IMR-90 (cell line): ENCODE results near the gene RAD1. TPM values are rescaled to one million over a fixed set of nuclear protein-coding genes. Genes with fewer than 3 reads are reported as not detected.

Source experiments
- ATAC-seq: fragments of 200-7000 bp; cut with Tn5 transposase; 2 replicates; pipeline ENCODE4 v1.9.1; 2020; ENCODE audit warnings: low read depth, mild to moderate bottlenecking, moderate library complexity
- BruUV-seq: library from RNA; stranded (reverse); fragments of 400-500 nt; replicated peaks from 2 replicates; lab custom pipeline; 2021; lab: Mats Ljungman, UMichigan
- CTCF ChIA-PET: fragments of 300-600 bp; formaldehyde crosslinking; extraction: SDS; loops from one replicate; lab custom pipeline; 2021; ENCODE audit warnings: antibody characterized with exemption; lab: Yijun Ruan, JAX
- POLR2A ChIA-PET: fragments of 300-600 bp; sonication (Branson Sonifier 250); formaldehyde crosslinking; loops from one replicate; lab custom pipeline; 2022; ENCODE audit warnings: antibody characterized with exemption; ENCODE audit not compliant: unreplicated experiment; lab: Charles Lee
- DNase-seq: peaks from one replicate; pipeline ENCODE4 v3.0.0; 2013
- H2AFZ ChIP-seq: replicated peaks from 2 replicates; pipeline ENCODE3; 2013; ENCODE audit warnings: low read length, mild to moderate bottlenecking; ENCODE audit not compliant: poor library complexity
- H2AK5ac ChIP-seq: 2 replicates; pipeline ENCODE4 v1.6.1; 2013; ENCODE audit warnings: low read depth, low read length, inconsistent platforms
- H2AK9ac ChIP-seq: replicated peaks from 2 replicates; pipeline ENCODE3; 2013; ENCODE audit warnings: mild to moderate bottlenecking, low read depth, low read length, moderate library complexity; ENCODE audit not compliant: poor library complexity
- H2BK120ac ChIP-seq: 2 replicates; pipeline ENCODE4 v1.6.1; 2013; ENCODE audit warnings: low read depth, low read length, inconsistent platforms
- H2BK15ac ChIP-seq: 3 replicates; pipeline ENCODE4 v1.6.1; 2013; ENCODE audit warnings: low read depth, low read length, inconsistent platforms
- H2BK20ac ChIP-seq: 2 replicates; pipeline ENCODE4 v1.6.1; 2013; ENCODE audit warnings: low read depth, mild to moderate bottlenecking, inconsistent platforms, low read length, moderate library complexity
- H2BK5ac ChIP-seq: 2 replicates; pipeline ENCODE4 v1.6.1; 2013; ENCODE audit warnings: mild to moderate bottlenecking, low read depth, low read length, inconsistent platforms; ENCODE audit not compliant: poor library complexity, severe bottlenecking
- H3K14ac ChIP-seq: replicated peaks from 2 replicates; pipeline ENCODE4 v1.6.1; 2013; ENCODE audit warnings: low read depth, low read length, inconsistent platforms
- H3K18ac ChIP-seq: 2 replicates; pipeline ENCODE4 v1.6.1; 2013; ENCODE audit warnings: low read depth, low read length, control low read depth
- H3K23ac ChIP-seq: 2 replicates; pipeline ENCODE4 v1.6.1; 2013; ENCODE audit warnings: low read depth, low read length, inconsistent platforms
- H3K27ac ChIP-seq: 2 replicates; pipeline ENCODE4 v1.5.1; 2013; ENCODE audit warnings: mild to moderate bottlenecking, control low read depth, low read length; ENCODE audit not compliant: insufficient read depth
- H3K27me3 ChIP-seq: 2 replicates; pipeline ENCODE4 v1.6.1; 2013; ENCODE audit warnings: low read length; ENCODE audit not compliant: control insufficient read depth, insufficient read depth
- H3K36me3 ChIP-seq: 2 replicates; pipeline ENCODE4 v1.6.1; 2013; ENCODE audit warnings: low read length, mixed read lengths; ENCODE audit not compliant: control insufficient read depth, insufficient read depth
- H3K4ac ChIP-seq: 2 replicates; pipeline ENCODE4 v1.6.1; 2013; ENCODE audit warnings: low read depth, low read length, inconsistent platforms
- H3K4me1 ChIP-seq: 2 replicates; pipeline ENCODE4 v1.6.1; 2013; ENCODE audit warnings: low read length, mixed read lengths; ENCODE audit not compliant: control insufficient read depth, insufficient read depth
- H3K4me2 ChIP-seq: 2 replicates; pipeline ENCODE4 v1.6.1; 2013; ENCODE audit warnings: low read depth, mild to moderate bottlenecking, control low read depth, low read length, moderate library complexity
- H3K4me3 ChIP-seq: 2 replicates; pipeline ENCODE4 v1.5.1; 2013; ENCODE audit warnings: low read depth, mild to moderate bottlenecking, control low read depth, low read length, moderate library complexity; ENCODE audit not compliant: insufficient read depth
- H3K56ac ChIP-seq: 2 replicates; pipeline ENCODE4 v1.6.1; 2013; ENCODE audit warnings: low read length, inconsistent platforms; ENCODE audit not compliant: insufficient read depth; ENCODE audit errors: extremely low read depth
- H3K79me1 ChIP-seq, 2 experiments: 2 replicates each; pipeline ENCODE4 v1.6.1; 2013; ENCODE audit warnings: low read length in 2 of 2, inconsistent platforms in 1 of 2, low read depth in 1 of 2
- H3K9ac ChIP-seq: 2 replicates; pipeline ENCODE4 v1.6.1; 2013; ENCODE audit warnings: low read depth, low read length, control low read depth
- H3K9me1 ChIP-seq: 2 replicates; pipeline ENCODE4 v1.6.1; 2013; ENCODE audit warnings: low read length, inconsistent platforms; ENCODE audit not compliant: insufficient read depth
- H3K9me3 ChIP-seq: 2 replicates; pipeline ENCODE4 v1.6.1; 2013; ENCODE audit warnings: low read length; ENCODE audit not compliant: control insufficient read depth, insufficient read depth
- H4K20me1 ChIP-seq: 2 replicates; pipeline ENCODE4 v1.6.1; 2013; ENCODE audit warnings: low read length, inconsistent platforms; ENCODE audit not compliant: insufficient read depth
- H4K5ac ChIP-seq: 2 replicates; pipeline ENCODE4 v1.6.1; 2013; ENCODE audit warnings: mild to moderate bottlenecking, low read depth, low read length, control low read depth
- H4K8ac ChIP-seq, 2 experiments: 2 replicates each; pipeline ENCODE4 v1.6.1; 2013; ENCODE audit warnings: low read depth in 2 of 2, low read length in 2 of 2, control low read depth in 1 of 2, inconsistent platforms in 1 of 2
- H4K91ac ChIP-seq: 2 replicates; pipeline ENCODE4 v1.6.1; 2013; ENCODE audit warnings: low read depth, low read length, inconsistent platforms; ENCODE audit not compliant: insufficient read depth
- CTCF ChIP-seq: conservative IDR thresholded peaks from 2 replicates; pipeline ENCODE4 v1.5.1; 2012; ENCODE audit warnings: mild to moderate bottlenecking, low read depth, low read length, improper control_type of control experiment
- MAFK ChIP-seq: IDR thresholded peaks from 2 replicates; pipeline ENCODE4 v1.6.1; 2012; ENCODE audit warnings: low read depth, low read length, improper control_type of control experiment
- MAZ ChIP-seq: IDR thresholded peaks from 2 replicates; pipeline ENCODE4 v1.6.1; 2012; ENCODE audit warnings: low read depth, mild to moderate bottlenecking, low read length, improper control_type of control experiment, moderate library complexity, borderline replicate concordance
- NFE2L2 ChIP-seq: fragments of 150-350 bp; IDR thresholded peaks from 2 replicates; pipeline ENCODE4 v1.6.1; 2016; ENCODE audit warnings: low read depth, mild to moderate bottlenecking, low read length
- POLR2A ChIP-seq: IDR thresholded peaks from 2 replicates; pipeline ENCODE4 v1.6.1; 2012; ENCODE audit warnings: mild to moderate bottlenecking, low read depth, low read length
- RAD21 ChIP-seq: IDR thresholded peaks from 2 replicates; pipeline ENCODE4 v1.6.1; 2012; ENCODE audit warnings: low read length, improper control_type of control experiment
- SMC3 ChIP-seq: fragments of 150-350 bp; IDR thresholded peaks from 2 replicates; pipeline ENCODE4 v1.6.1; 2016; ENCODE audit warnings: low read depth, mild to moderate bottlenecking, antibody characterized with exemption, low read length, moderate library complexity
- USF2 ChIP-seq: fragments of 150-350 bp; IDR thresholded peaks from 2 replicates; pipeline ENCODE4 v1.6.1; 2017; ENCODE audit warnings: mild to moderate bottlenecking, antibody characterized with exemption, low read length, low read depth
- WGBS, 2 experiments: methylation state at CpG; one replicate each; pipeline versions ENCODE4 v1.1.5 to v1.1.7; 2013; ENCODE audit warnings: missing lambda C conversion rate in 2 of 2; ENCODE audit not compliant: insufficient read length in 1 of 2; ENCODE audit errors: extremely low coverage in 2 of 2; 5-methylcytosine and 5-hydroxymethylcytosine counted together
- dilution Hi-C: fragments of 300-500 bp; cut with HindIII; formaldehyde crosslinking; loops from one replicate; pipeline ENCODE4 v1.14.3; 2018; ENCODE audit warnings: low sequenced_read_pairs; ENCODE audit not compliant: unreplicated experiment
- in situ Hi-C: fragments of 300-500 bp; cut with MboI; formaldehyde crosslinking; loops from 3 replicates; pipeline ENCODE4 v1.14.3; 2019; ENCODE audit warnings: low sequenced_read_pairs, inconsistent platforms, mixed read lengths
- intact Hi-C: fragments of 100-400 bp; cut with micrococcal nuclease; formaldehyde crosslinking; loops from 2 replicates; pipeline ENCODE4 v1.10.0; 2022
- polyA plus RNA-seq, 3 experiments: library from polyadenylated mRNA; depleted of rRNA; stranded (reverse); fragments of >200 nt; gene quantifications; 2 replicates each; pipeline ENCODE4 v1.2.3, GENCODE V29; 2012; ENCODE audit warnings: low replicate concordance in 1 of 3
- total RNA-seq: library from RNA; depleted of rRNA; stranded (reverse); fragments of >200 nt; gene quantifications from 2 replicates; pipeline ENCODE4 v1.2.3, GENCODE V29; 2012

The RAD1 gene
- total and polyA plus RNA-seq, 2 of the 4 experiments (the other 2 are of a cell fraction) = 18.5 to 21.5 TPM

GRCh38 chr5:34944460-34945047 lies 29.2 kb upstream of the RAD1 start:
- no peak for TF ChIP-seq MAZ
- TF ChIP-seq POLR2A = no peak
- TF ChIP-seq USF2 = no peak
- TF ChIP-seq CTCF = no peak
- TF ChIP-seq SMC3 = no peak
- TF ChIP-seq NFE2L2 = no peak
- TF ChIP-seq MAFK = no peak
- no peak for TF ChIP-seq RAD21
- no peak overlapping the region for H3K27ac ChIP-seq
- no TSS peak for BruUV-seq
- WGBS, 2 experiments = 90% methylated on average over 4 of the region's 11 CpGs; no CpG with 5 or more reads in 1 of the 2 experiments
- no peak overlapping the region for H3K9ac ChIP-seq
- no peak overlapping the region for H2AFZ ChIP-seq
- dilution Hi-C loops = no loop called here
- no peak overlapping the region for H2AK9ac ChIP-seq
- no peak overlapping the region for H2AK5ac ChIP-seq
- H3K27me3 ChIP-seq = no peaks in the 10 kb centered on the region
- no peak overlapping the region for H3K4ac ChIP-seq
- no peaks in the 10 kb centered on the region for H4K20me1 ChIP-seq
- H4K5ac ChIP-seq = no peak overlapping the region
- H4K8ac ChIP-seq = no peak overlapping the region
- H3K4me1 ChIP-seq = no peaks in the 10 kb centered on the region
- no peak overlapping the region for H4K91ac ChIP-seq
- H3K23ac ChIP-seq = no peak overlapping the region
- H3K9me1 ChIP-seq = no peaks in the 10 kb centered on the region
- no peak overlapping the region for H2BK120ac ChIP-seq
- POLR2A ChIA-PET = interaction anchor here (0.6 kb wide), 1 partner anchor 185 kb away, joined by 4 read pairs; no protein-coding TSS in a partner anchor
- H3K4me3 ChIP-seq = no peak overlapping the region
- ATAC-seq (no peak), DNase-seq (no peak)
- no peak overlapping the region for H3K18ac ChIP-seq
- H3K14ac ChIP-seq = no peak overlapping the region
- H3K79me1 ChIP-seq = peaks cover 0 to 4% of the 10 kb centered on the region in 2 experiments; a peak in 1 of 4 replicates
- in situ Hi-C loops = no loop called here
- H2BK15ac ChIP-seq = no peak overlapping the region
- no peak overlapping the region for H3K56ac ChIP-seq
- intact Hi-C loops = no loop called here
- no peak overlapping the region for H2BK20ac ChIP-seq
- CTCF ChIA-PET = interaction anchor here (0.6 to 1.0 kb wide), 2 partner anchors 13 to 250 kb away, joined by 3 to 5 read pairs; no protein-coding TSS in a partner anchor
- H2BK5ac ChIP-seq = no peak overlapping the region
- peaks cover 31% of the 10 kb centered on the region for H3K36me3 ChIP-seq
- no peaks in the 10 kb centered on the region for H3K9me3 ChIP-seq
- H3K4me2 ChIP-seq = no peak overlapping the region
